ENCODE data around the gene CSNK2A2. TPM values are rescaled to one million over a fixed set of nuclear protein-coding genes. Genes with fewer than 3 reads are reported as not detected.

Gene CSNK2A2
- total RNA-seq, 1 donor, result 26.8 TPM

GRCh38 chr16:58109881-58110280, 88.0 kb downstream of the CSNK2A2 start:
- no peak for DNase-seq (ENCODE audit: low read depth)
- no peak for TF ChIP-seq CTCF (IDR thresholded peaks at IDR 0.05; ENCODE audit: insufficient read depth, low read depth, low read length)
- H3K4me3 ChIP-seq (ENCODE audit: low read depth, low read length), result no peak overlapping the region

DNA sequence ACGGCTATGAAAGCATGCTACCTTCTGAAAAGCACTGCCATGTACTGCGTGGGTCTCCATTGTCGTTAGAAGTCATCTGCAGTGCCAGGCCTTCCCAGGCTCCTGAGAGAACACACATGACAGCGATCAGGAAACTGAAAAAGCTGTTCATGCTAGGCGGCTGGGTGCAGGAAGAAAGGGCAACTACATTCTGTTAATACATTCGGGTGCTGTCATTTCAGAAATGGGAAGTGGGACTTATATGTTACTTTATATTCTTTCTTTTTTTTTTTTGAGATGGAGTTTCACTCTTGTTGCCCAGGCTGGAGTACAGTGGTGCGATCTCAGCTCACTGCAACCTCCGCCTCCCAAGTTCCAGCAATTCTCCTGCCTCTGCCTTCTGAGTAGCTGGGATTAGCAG, 88.6 kb downstream of the CSNK2A2 start:
- H3K4me3 ChIP-seq (ENCODE audit: low read depth, low read length), result no peak overlapping the region
- no peak for DNase-seq (ENCODE audit: low read depth)
- no peak for TF ChIP-seq CTCF (IDR thresholded peaks at IDR 0.05; ENCODE audit: insufficient read depth, low read depth, low read length)

Small RNA genes within 50 kb of the gene (small RNA-seq; reads per million reads assigned to genes)
- not detected for gene RN7SL645P

Other genes starting within 250 kb of the CSNK2A2 start
- gene CNGB1, start 227.0 kb downstream of the CSNK2A2 start, total RNA-seq, result not detected in 2 replicates
- gene ZNF319, start 197.4 kb downstream of the CSNK2A2 start, total RNA-seq, result 5.5 and 6.0 TPM in 2 replicates
- 24.5 and 32.4 TPM in 2 replicates for gene USB1, start 196.7 kb downstream of the CSNK2A2 start, total RNA-seq
- gene MMP15, start 172.4 kb downstream of the CSNK2A2 start, total RNA-seq, result 2.6 and 2.9 TPM in 2 replicates
- gene CFAP20, start 68.7 kb downstream of the CSNK2A2 start, total RNA-seq, result 29.6 and 34.5 TPM in 2 replicates
- gene PRSS54, start 96.9 kb upstream of the CSNK2A2 start, total RNA-seq, result not detected in 2 replicates
- gene GINS3, start 194.4 kb upstream of the CSNK2A2 start, total RNA-seq, result 2.6 and 4.7 TPM in 2 replicates